ENCODE results near the gene IGSF5. TPM values are rescaled to one million over a fixed set of nuclear protein-coding genes. Genes with fewer than 3 reads are reported as not detected.

Gene IGSF5
- total and polyA plus RNA-seq, 9 of the 15 experiments (the other 6 are each of a cell fraction or from before 2014, with no cell fraction given): not detected

GRCh38 chr21:39775816-39776215, 30.8 kb downstream of the IGSF5 start:
- TF ChIP-seq, protein P1, sequence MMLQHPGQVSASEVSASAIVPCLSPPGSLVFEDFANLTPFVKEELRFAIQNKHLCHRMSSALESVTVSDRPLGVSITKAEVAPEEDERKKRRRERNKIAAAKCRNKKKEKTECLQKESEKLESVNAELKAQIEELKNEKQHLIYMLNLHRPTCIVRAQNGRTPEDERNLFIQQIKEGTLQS (IDR thresholded peaks at IDR 0.05): peak; percentile 44; the same call in 1 of the 2 replicates
- TF ChIP-seq, protein P1 (CRISPR knock-in tag; conservative IDR thresholded peaks at IDR 0.05): no peak
- no peak for TF ChIP-seq CTBP1 (IDR thresholded peaks at IDR 0.05; ENCODE audit: borderline replicate concordance)
- Histone ChIP-seq H2AFZ (ENCODE audit: low read depth, low read length) (no peak overlapping the region), H3K36me3 (ENCODE audit: control insufficient read depth, insufficient read depth, low read length) (no peaks in the 10 kb centered on the region), H3K4me2 (ENCODE audit: insufficient read depth, low read length) (no peak overlapping the region), H3K4me1 (replicated peaks in 1 of 2; ENCODE audit: control insufficient read depth in 2 of 2, insufficient read depth in 2 of 2, low read length in 2 of 2) (no peaks in the 10 kb centered on the region), H3K27ac (ENCODE audit: extremely low read depth, low read depth, low read length) (no peak overlapping the region), H4K20me1 (replicated peaks; ENCODE audit: control insufficient read depth, insufficient read depth, low read length) (no peaks in the 10 kb centered on the region), H3K27me3 (ENCODE audit: control insufficient read depth in 2 of 2, insufficient read depth in 2 of 2, low read length in 2 of 2) (0 out of 5 replicates have a peak, but pooled peaks cover 0 to 4% of the 10 kb centered on the region in 2 experiments), H3K9ac (ENCODE audit: insufficient read depth in 1 of 2, low read depth in 2 of 2, low read length in 2 of 2) (no peak overlapping the region), H3K79me2 (ENCODE audit: control insufficient read depth, insufficient read depth, low read length) (no peaks in the 10 kb centered on the region), H3K9me3 (replicated peaks; ENCODE audit: control insufficient read depth, insufficient read depth, low read depth, low read length) (no peaks in the 10 kb centered on the region), H3K4me3 (no peak overlapping the region), H3K9me1 (ENCODE audit: control insufficient read depth, insufficient read depth, low read length) (no peaks in the 10 kb centered on the region)
- ATAC-seq (no peak), FAIRE-seq (no peak), DNase-seq (ENCODE audit: extremely low read depth in 1 of 4, low spot score in 3 of 4) (no peak)
- in situ Hi-C loops (cut with MboI) (no loop called here), intact Hi-C loops (cut with micrococcal nuclease) (no loop called here)
- ChIA-PET POLR2A (no interaction called here), CTCF (ENCODE audit: low intra/inter-chr PET ratio) (interaction anchor here (0.7 kb wide), 1 partner anchor 1966 kb away, joined by 3 read pairs; no protein-coding TSS in a partner anchor)
- 0% methylated on average over 1 of the region's 1 CpG for WGBS (ENCODE audit: insufficient coverage, low coverage, missing lambda C conversion rate)
- no TSS peak for BruUV-seq (replicated peaks)

GRCh38 chr21:39776589-39776988, 31.6 kb downstream of the IGSF5 start:
- 0% methylated on average over 3 of the region's 3 CpGs for WGBS (ENCODE audit: insufficient coverage, low coverage, missing lambda C conversion rate)
- POLR2A ChIA-PET: no interaction called here
- H3K9me3 ChIP-seq (replicated peaks; ENCODE audit: control insufficient read depth, insufficient read depth, low read depth, low read length): no peaks in the 10 kb centered on the region
- TF ChIP-seq GATAD2A (IDR thresholded peaks at IDR 0.05) (no peak), EHMT2 (IDR thresholded peaks at IDR 0.05) (no peak), GTF2B (IDR thresholded peaks at IDR 0.05; ENCODE audit: extremely low read depth, insufficient read length) (no peak), ZNF586 (CRISPR knock-in tag; conservative IDR thresholded peaks at IDR 0.05) (no peak), ZBTB1 (CRISPR knock-in tag; IDR thresholded peaks at IDR 0.05; ENCODE audit: borderline replicate concordance, low read depth) (no peak), BRF1 (IDR thresholded peaks at IDR 0.05; ENCODE audit: borderline replicate concordance, extremely low read depth, insufficient read length) (no peak), ZNF695 (CRISPR knock-in tag; IDR thresholded peaks at IDR 0.05) (no peak), KDM1A (IDR thresholded peaks at IDR 0.05) (no peak), PRPF4 (IDR thresholded peaks at IDR 0.05; ENCODE audit: insufficient read depth, low read depth, low read length, poor library complexity, severe bottlenecking) (no peak), ZNF644 (tag; IDR thresholded peaks at IDR 0.05; ENCODE audit: low read depth) (no peak), ARID2 (IDR thresholded peaks at IDR 0.05) (no peak)
- TF ChIP-seq, protein P2, sequence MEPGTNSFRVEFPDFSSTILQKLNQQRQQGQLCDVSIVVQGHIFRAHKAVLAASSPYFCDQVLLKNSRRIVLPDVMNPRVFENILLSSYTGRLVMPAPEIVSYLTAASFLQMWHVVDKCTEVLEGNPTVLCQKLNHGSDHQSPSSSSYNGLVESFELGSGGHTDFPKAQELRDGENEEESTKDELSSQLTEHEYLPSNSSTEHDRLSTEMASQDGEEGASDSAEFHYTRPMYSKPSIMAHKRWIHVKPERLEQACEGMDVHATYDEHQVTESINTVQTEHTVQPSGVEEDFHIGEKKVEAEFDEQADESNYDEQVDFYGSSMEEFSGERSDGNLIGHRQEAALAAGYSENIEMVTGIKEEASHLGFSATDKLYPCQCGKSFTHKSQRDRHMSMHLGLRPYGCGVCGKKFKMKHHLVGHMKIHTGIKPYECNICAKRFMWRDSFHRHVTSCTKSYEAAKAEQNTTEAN (CRISPR knock-in tag; IDR thresholded peaks at IDR 0.05): no peak

More at GRCh38 chr21:39776589-39776988, 31.6 kb downstream of the IGSF5 start:
- no peaks in the 10 kb centered on the region for H4K20me1 ChIP-seq (replicated peaks; ENCODE audit: control insufficient read depth, insufficient read depth, low read length)
- ATAC-seq: no peak
- no peaks in the 10 kb centered on the region for H3K36me3 ChIP-seq (ENCODE audit: control insufficient read depth, insufficient read depth, low read length)
- DNase-seq (ENCODE audit: extremely low read depth in 1 of 4, low spot score in 3 of 4): no peak
- H3K79me2 ChIP-seq (ENCODE audit: control insufficient read depth, insufficient read depth, low read length): no peaks in the 10 kb centered on the region
- H3K4me2 ChIP-seq (ENCODE audit: insufficient read depth, low read length): no peak overlapping the region
- no TSS peak for BruUV-seq (replicated peaks)
- intact Hi-C loops (cut with micrococcal nuclease) (no loop called here), in situ Hi-C loops (cut with MboI) (no loop called here)
- no peak overlapping the region for H3K9ac ChIP-seq (ENCODE audit: insufficient read depth in 1 of 2, low read depth in 2 of 2, low read length in 2 of 2)
- H3K9me1 ChIP-seq (ENCODE audit: control insufficient read depth, insufficient read depth, low read length): no peaks in the 10 kb centered on the region
- no peak for FAIRE-seq
- H3K27ac ChIP-seq (ENCODE audit: extremely low read depth, low read depth, low read length): no peak overlapping the region
- 0 out of 5 replicates have a peak, but pooled peaks cover 0 to 4% of the 10 kb centered on the region in 2 experiments for H3K27me3 ChIP-seq (ENCODE audit: control insufficient read depth in 2 of 2, insufficient read depth in 2 of 2, low read length in 2 of 2)
- CTCF ChIA-PET (ENCODE audit: low intra/inter-chr PET ratio): no interaction called here
- H2AFZ ChIP-seq (ENCODE audit: low read depth, low read length): no peak overlapping the region
- no peak overlapping the region for H3K4me3 ChIP-seq
- no peaks in the 10 kb centered on the region for H3K4me1 ChIP-seq (replicated peaks in 1 of 2; ENCODE audit: control insufficient read depth in 2 of 2, insufficient read depth in 2 of 2, low read length in 2 of 2)
